ENCODE results near the gene SORT1. TPM values are rescaled to one million over a fixed set of nuclear protein-coding genes. Genes with fewer than 3 reads are reported as not detected.
"Not testable (repeated sequence)": the region's sequence is repeated elsewhere in the genome, so short reads cannot be mapped to it uniquely, and the experiment has no call there.

The SORT1 gene
- total RNA-seq, 4 donors from 2014 or later, result 92.6 to 136 (median 134) TPM

GRCh38 chr1:109306832-109307273 is 90.9 kb downstream of the SORT1 start, which contains the start of gene MYBPHL:
Gene MYBPHL (minus strand): TSS chr1:109307011. CDS start chr1:109306991, 20 bp downstream.
- H3K4me1 ChIP-seq, result peaks cover 38 to 72% (median 70%) of the 10 kb centered on the region in 4 donors
- WGBS, result 60% methylated on average over 3 of the region's 7 CpGs
- no peaks in the 10 kb centered on the region for H3K27me3 ChIP-seq
- DNase-seq (ENCODE audit: extremely low spot score), result no peak
- no peak for TF ChIP-seq EP300 (IDR thresholded peaks at IDR 0.05)
- TF ChIP-seq, protein P1, sequence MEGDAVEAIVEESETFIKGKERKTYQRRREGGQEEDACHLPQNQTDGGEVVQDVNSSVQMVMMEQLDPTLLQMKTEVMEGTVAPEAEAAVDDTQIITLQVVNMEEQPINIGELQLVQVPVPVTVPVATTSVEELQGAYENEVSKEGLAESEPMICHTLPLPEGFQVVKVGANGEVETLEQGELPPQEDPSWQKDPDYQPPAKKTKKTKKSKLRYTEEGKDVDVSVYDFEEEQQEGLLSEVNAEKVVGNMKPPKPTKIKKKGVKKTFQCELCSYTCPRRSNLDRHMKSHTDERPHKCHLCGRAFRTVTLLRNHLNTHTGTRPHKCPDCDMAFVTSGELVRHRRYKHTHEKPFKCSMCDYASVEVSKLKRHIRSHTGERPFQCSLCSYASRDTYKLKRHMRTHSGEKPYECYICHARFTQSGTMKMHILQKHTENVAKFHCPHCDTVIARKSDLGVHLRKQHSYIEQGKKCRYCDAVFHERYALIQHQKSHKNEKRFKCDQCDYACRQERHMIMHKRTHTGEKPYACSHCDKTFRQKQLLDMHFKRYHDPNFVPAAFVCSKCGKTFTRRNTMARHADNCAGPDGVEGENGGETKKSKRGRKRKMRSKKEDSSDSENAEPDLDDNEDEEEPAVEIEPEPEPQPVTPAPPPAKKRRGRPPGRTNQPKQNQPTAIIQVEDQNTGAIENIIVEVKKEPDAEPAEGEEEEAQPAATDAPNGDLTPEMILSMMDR (IDR thresholded peaks at IDR 0.05), result no peak
- TF ChIP-seq POLR2A (IDR thresholded peaks at IDR 0.05; ENCODE audit: low read depth), result no peak
- TF ChIP-seq POLR2AphosphoS5 (IDR thresholded peaks at IDR 0.05), result no peak
- H3K27ac ChIP-seq (replicated peaks in 1 of 4), result peak within 1 kb of the TSS; percentile 69 to 79 (median 72)
- peaks cover 0 to 18% (median 10%) of the 10 kb centered on the region in 4 donors for H3K36me3 ChIP-seq
- intact Hi-C loops (cut with DNase I), result no loop called here
- H3K9me3 ChIP-seq, result no peaks in the 10 kb centered on the region
- no peak within 1 kb of the TSS for H3K4me3 ChIP-seq

DNA sequence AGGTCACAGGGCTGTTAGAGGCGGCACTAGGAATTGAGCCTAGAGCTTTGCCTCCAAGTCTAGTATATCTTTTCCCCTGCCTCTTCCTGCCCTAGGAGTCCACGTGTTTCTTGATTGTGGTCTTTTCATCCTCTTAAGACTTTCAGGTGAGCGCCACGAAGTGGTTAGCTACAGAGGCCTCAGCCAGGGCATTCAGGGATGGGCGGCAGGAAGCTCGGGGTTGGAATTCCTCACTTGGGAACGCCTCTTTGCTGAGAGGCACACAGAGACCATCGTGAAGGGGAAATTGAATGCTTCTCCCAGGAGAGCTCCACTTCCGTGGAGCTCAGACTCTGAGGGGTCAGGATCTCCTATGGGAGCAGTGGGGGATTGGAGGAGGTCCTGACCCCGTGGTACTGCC is 91.7 kb downstream of the SORT1 start:
- H3K9me3 ChIP-seq; H3K27me3 ChIP-seq; H3K4me3 ChIP-seq; H3K36me3 ChIP-seq; intact Hi-C loops (cut with DNase I); DNase-seq (ENCODE audit: extremely low spot score): not testable (repeated sequence)
- H3K27ac ChIP-seq (replicated peaks in 1 of 4), result peak overlapping the region; percentile 69 to 79 (median 72)
- 53% methylated on average over 8 of the region's 10 CpGs for WGBS
- peaks cover 38 to 72% (median 70%) of the 10 kb centered on the region in 4 donors for H3K4me1 ChIP-seq

DNA sequence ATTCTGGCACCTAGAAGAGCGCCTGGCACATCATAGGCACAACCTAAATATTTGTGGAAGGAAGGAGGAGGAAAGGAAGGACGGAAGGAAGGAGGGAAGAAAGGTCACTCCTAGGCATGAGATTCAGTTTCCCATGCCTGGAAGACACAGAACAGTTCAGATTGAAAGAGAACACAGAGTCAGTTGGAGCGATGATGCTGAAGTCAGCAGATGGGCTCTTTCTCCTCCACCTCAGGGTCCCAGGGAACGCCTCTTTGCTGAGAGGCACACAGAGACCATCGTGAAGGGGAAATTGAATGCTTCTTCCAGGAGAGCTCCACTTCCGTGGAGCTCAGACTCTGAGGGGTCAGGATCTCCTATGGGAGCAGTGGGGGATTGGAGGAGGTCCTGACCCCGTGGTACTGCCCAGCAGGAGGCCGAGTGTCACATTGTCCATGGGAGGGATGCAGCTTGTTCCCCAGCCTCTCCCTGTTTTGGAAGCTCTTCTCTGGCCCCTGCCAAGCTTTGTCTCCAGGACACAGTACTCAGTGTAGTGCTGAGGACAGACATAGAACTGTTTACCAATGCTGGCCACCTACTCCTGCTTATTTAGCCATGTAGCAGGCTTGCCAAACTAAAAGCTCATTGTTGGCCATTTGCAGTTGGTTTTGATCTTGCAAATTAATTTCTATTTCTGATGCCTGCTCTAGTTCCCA is 93.3 kb downstream of the SORT1 start:
- Histone ChIP-seq H3K4me3 (no peak overlapping the region), H3K36me3 (peaks cover 0 to 6% (median 0%) of the 10 kb centered on the region in 4 donors), H3K9me3 (no peaks in the 10 kb centered on the region), H3K4me1 (peaks cover 47 to 75% (median 69%) of the 10 kb centered on the region in 4 donors), H3K27ac (replicated peaks in 1 of 4) (peak overlapping the region; percentile 69 to 79 (median 72)), H3K27me3 (no peaks in the 10 kb centered on the region)
- no peak for DNase-seq (ENCODE audit: extremely low spot score)
- intact Hi-C loops (cut with DNase I), result no loop called here
- TF ChIP-seq, protein P1 (IDR thresholded peaks at IDR 0.05), result no peak
- TF ChIP-seq POLR2AphosphoS5 (IDR thresholded peaks at IDR 0.05), result peak; percentile 23 to 57
- 49% methylated on average over 8 of the region's 8 CpGs for WGBS

DNA sequence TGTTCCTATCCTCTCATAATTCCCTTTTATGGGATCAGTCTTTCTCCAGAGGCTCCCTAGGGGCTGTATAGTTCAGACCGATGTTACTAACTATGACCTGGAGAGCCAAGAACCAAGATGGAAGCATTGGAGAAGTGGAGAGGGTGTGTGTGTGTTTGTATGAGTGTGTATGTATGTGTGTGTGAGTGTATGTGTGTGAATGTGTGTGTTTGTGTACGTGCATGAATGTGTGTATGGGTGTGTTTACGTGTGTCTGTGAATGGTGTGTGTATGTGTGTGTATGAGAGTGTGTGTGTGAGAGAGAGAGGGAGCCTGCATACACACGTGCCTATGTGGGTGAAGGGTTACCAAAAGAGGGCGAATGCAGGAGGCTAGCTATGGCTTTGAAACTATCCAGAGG is 95.8 kb downstream of the SORT1 start:
- no peak overlapping the region for H3K27ac ChIP-seq (replicated peaks in 1 of 4)
- no peak for DNase-seq (ENCODE audit: extremely low spot score)
- intact Hi-C loops (cut with DNase I), result no loop called here
- peaks cover 48 to 68% (median 64%) of the 10 kb centered on the region in 4 donors for H3K4me1 ChIP-seq
- TF ChIP-seq, protein P1 (IDR thresholded peaks at IDR 0.05), result no peak
- TF ChIP-seq POLR2AphosphoS5 (IDR thresholded peaks at IDR 0.05) (no peak), POLR2A (IDR thresholded peaks at IDR 0.05; ENCODE audit: low read depth) (no peak), EP300 (IDR thresholded peaks at IDR 0.05) (no peak)
- H3K9me3 ChIP-seq, result no peaks in the 10 kb centered on the region
- no peaks in the 10 kb centered on the region for H3K27me3 ChIP-seq
- no peaks in the 10 kb centered on the region for H3K36me3 ChIP-seq
- WGBS, result 87% methylated on average over 5 of the region's 5 CpGs
- no peak overlapping the region for H3K4me3 ChIP-seq

DNA sequence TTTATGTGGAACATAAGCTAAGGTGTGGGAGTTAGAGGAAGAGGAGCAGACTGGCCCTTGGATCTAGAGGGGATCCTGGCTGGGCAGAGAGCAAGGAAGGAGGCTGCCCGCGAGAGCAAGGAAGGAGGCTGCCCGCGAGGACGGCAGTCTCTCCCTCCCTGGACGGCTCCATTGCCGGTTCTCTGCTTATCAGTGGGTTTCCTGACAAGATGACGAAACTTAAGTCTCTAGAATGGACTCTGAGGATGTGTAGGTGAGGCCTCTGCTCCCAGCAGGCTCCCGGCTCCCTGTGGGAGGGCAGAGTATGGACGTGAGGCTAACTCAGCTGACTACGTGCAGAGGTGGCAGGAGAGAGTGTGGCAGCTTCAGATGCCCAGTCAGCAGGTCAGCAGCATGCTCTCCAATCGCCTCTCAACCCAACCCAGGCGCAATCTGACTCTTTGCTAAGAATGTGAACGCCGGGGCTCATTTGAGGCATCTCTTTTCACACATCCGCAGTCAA is 97.0 kb downstream of the SORT1 start:
- WGBS, result 79% methylated on average over 16 of the region's 16 CpGs
- intact Hi-C loops (cut with DNase I), result no loop called here
- peak overlapping the region in 2 of 4 donors; percentile 70 to 71 for H3K27ac ChIP-seq (replicated peaks in 1 of 4)
- no peaks in the 10 kb centered on the region for H3K9me3 ChIP-seq
- no peaks in the 10 kb centered on the region for H3K27me3 ChIP-seq
- H3K36me3 ChIP-seq, result no peaks in the 10 kb centered on the region
- H3K4me3 ChIP-seq, result no peak overlapping the region
- DNase-seq (ENCODE audit: extremely low spot score), result no peak
- H3K4me1 ChIP-seq, result peaks cover 38 to 56% (median 53%) of the 10 kb centered on the region in 4 donors
- TF ChIP-seq, protein P1 (IDR thresholded peaks at IDR 0.05), result no peak
- no peak for TF ChIP-seq EP300 (IDR thresholded peaks at IDR 0.05)
- TF ChIP-seq POLR2AphosphoS5 (IDR thresholded peaks at IDR 0.05), result no peak
- TF ChIP-seq POLR2A (IDR thresholded peaks at IDR 0.05; ENCODE audit: low read depth), result no peak
